NB4 (cell line): ENCODE results near the gene TEKT1.
"Not testable (repeated sequence)": the region's sequence is repeated elsewhere in the genome, so short reads cannot be mapped to it uniquely, and the experiment has no call there.

Experiments
- CTCF ChIP-seq: IDR thresholded peaks from one replicate; pipeline ENCODE4 v1.5.1; 2012; ENCODE audit warnings: low read depth, low read length
- POLR2A ChIP-seq: IDR thresholded peaks from 2 replicates; pipeline ENCODE4 v1.6.1; 2011; ENCODE audit warnings: mild to moderate bottlenecking; ENCODE audit not compliant: insufficient read length; ENCODE audit errors: extremely low read depth

DNA sequence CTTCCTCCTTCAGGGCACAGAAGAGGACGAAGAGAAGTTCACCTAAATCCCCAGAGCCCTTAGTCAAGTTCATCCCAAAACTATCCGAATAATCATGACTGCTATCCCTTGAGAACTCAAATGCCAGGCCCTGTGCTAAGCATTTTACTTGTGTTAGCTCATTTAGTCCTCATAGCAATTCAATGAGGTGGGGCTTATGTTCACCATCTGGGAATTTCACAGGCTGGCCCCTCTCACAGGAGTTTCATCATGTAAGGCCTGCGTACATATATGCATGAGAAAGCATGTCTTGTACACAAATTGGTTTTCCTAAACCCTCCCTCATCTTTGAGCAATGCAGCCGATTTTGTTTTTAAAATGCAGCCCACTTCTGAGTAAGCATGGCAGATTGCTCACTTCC, 12.9 kb upstream of the TEKT1 start:
- not testable (repeated sequence) for TF ChIP-seq POLR2A, CTCF
